Cortex of kidney (tissue), 1 donor: ENCODE measurements around the gene SAXO1.
"Not testable (repeated sequence)": the region's sequence is repeated elsewhere in the genome, so short reads cannot be mapped to it uniquely, and the experiment has no call there.

Experiments
- DNase-seq: peaks from one replicate; lab custom pipeline; 2025; lab: John Stamatoyannopoulos, UW

The SAXO1 gene

GRCh38 chr9:19033015-19033414 lies at the start of gene SAXO1:
Gene SAXO1, minus strand, starts transcription at chr9:19033209. Its CDS starts 301 bp downstream, at chr9:19032908.
- DNase-seq: no peak

GRCh38 chr9:19074836-19075235 lies 41.8 kb upstream of the SAXO1 start:
- no peak for DNase-seq

GRCh38 chr9:19074229-19074628 lies 41.2 kb upstream of the SAXO1 start:
- DNase-seq: no peak

GRCh38 chr9:19057033-19057432 lies 24.0 kb upstream of the SAXO1 start:
- DNase-seq: no peak

- no peak for DNase-seq
Observed at GRCh38 chr9:19050637-19051591, 17.9 kb upstream of the SAXO1 start.

- DNase-seq: no peak
Observed at GRCh38 chr9:19049917-19050636, 17.1 kb upstream of the SAXO1 start.

GRCh38 chr9:19048966-19049916 lies 16.2 kb upstream of the SAXO1 start, which contains the start of gene RRAGA:
Gene RRAGA, plus strand, starts transcription at chr9:19049427. Its CDS starts 233 bp downstream, at chr9:19049660.
- no peak for DNase-seq

GRCh38 chr9:19036611-19037010 lies 3.6 kb upstream of the SAXO1 start:
- no peak for DNase-seq

GRCh38 chr9:19032406-19032805 lies 603 bp downstream of the SAXO1 start:
- no peak for DNase-seq

GRCh38 chr9:19030899-19031298 lies 2.1 kb downstream of the SAXO1 start:
- DNase-seq: no peak

- no peak for DNase-seq
Observed at GRCh38 chr9:19028835-19029451, 4.1 kb downstream of the SAXO1 start.

GRCh38 chr9:19027825-19028224 lies 5.2 kb downstream of the SAXO1 start:
- no peak for DNase-seq

- no peak for DNase-seq
Observed at GRCh38 chr9:19026375-19026774, 6.6 kb downstream of the SAXO1 start.

GRCh38 chr9:19023078-19023477 lies 9.9 kb downstream of the SAXO1 start:
- DNase-seq: no peak

- DNase-seq: no peak
Observed at GRCh38 chr9:19022206-19022605, 10.8 kb downstream of the SAXO1 start.

GRCh38 chr9:19021649-19022048 lies 11.4 kb downstream of the SAXO1 start:
- DNase-seq: not testable (repeated sequence)

GRCh38 chr9:19020886-19021455 lies 12.0 kb downstream of the SAXO1 start:
- DNase-seq: no peak

GRCh38 chr9:19018201-19018600 lies 14.8 kb downstream of the SAXO1 start:
- DNase-seq: no peak

GRCh38 chr9:19009391-19009965 lies 23.5 kb downstream of the SAXO1 start:
- DNase-seq: no peak

- DNase-seq: no peak
Observed at GRCh38 chr9:19000133-19000532, 32.9 kb downstream of the SAXO1 start.
